VCaP (cell line): ENCODE measurements around the gene CHST2.
"Not testable (repeated sequence)": the region's sequence is repeated elsewhere in the genome, so short reads cannot be mapped to it uniquely, and the experiment has no call there.

Source experiments
- H3K27ac ChIP-seq: fragments of 450-650 bp; 2 replicates; pipeline ENCODE4 v1.5.1; 2017
- CTCF ChIP-seq: fragments of 450-650 bp; conservative IDR thresholded peaks from 2 replicates; pipeline ENCODE4 v1.5.1; 2017; ENCODE audit warnings: mild to moderate bottlenecking, moderate library complexity

Gene CHST2

GRCh38 chr3:143119009-143119914 lies at the start of gene CHST2:
Gene CHST2 (plus strand): TSS chr3:143119771. CDS start chr3:143120817, 1,046 bp downstream.
- peak within 1 kb of the TSS; percentile 63 for H3K27ac ChIP-seq

GRCh38 chr3:143070977-143071551 lies 48.5 kb upstream of the CHST2 start:
- no peak overlapping the region for H3K27ac ChIP-seq
- TF ChIP-seq CTCF: no peak

More at GRCh38 chr3:143119009-143119914, at the start of gene CHST2:
- no peak for TF ChIP-seq CTCF

GRCh38 chr3:143071776-143072175 lies 47.8 kb upstream of the CHST2 start:
- TF ChIP-seq CTCF: no peak
- H3K27ac ChIP-seq: no peak overlapping the region

- not testable (repeated sequence) for H3K27ac ChIP-seq
Measured at GRCh38 chr3:143072298-143073020, 47.1 kb upstream of the CHST2 start.

- not testable (repeated sequence) for H3K27ac ChIP-seq
Measured at GRCh38 chr3:143073541-143073940, 46.0 kb upstream of the CHST2 start.

- H3K27ac ChIP-seq: not testable (repeated sequence)
Measured at GRCh38 chr3:143073983-143074382, 45.6 kb upstream of the CHST2 start.

GRCh38 chr3:143078883-143079282 lies 40.7 kb upstream of the CHST2 start:
- no peak overlapping the region for H3K27ac ChIP-seq
- TF ChIP-seq CTCF: no peak

- TF ChIP-seq CTCF: no peak
- H3K27ac ChIP-seq: no peak overlapping the region
Measured at GRCh38 chr3:143080196-143080595, 39.4 kb upstream of the CHST2 start.

GRCh38 chr3:143081365-143081764 lies 38.2 kb upstream of the CHST2 start:
- H3K27ac ChIP-seq: no peak overlapping the region
- TF ChIP-seq CTCF: no peak
